ENCODE data around the gene MLXIPL. TPM values are rescaled to one million over a fixed set of nuclear protein-coding genes. Genes with fewer than 3 reads are reported as not detected.

The MLXIPL gene
- total RNA-seq, 3 donors from 2014 or later, result 10.4 to 109 (median 21.3) TPM

DNA sequence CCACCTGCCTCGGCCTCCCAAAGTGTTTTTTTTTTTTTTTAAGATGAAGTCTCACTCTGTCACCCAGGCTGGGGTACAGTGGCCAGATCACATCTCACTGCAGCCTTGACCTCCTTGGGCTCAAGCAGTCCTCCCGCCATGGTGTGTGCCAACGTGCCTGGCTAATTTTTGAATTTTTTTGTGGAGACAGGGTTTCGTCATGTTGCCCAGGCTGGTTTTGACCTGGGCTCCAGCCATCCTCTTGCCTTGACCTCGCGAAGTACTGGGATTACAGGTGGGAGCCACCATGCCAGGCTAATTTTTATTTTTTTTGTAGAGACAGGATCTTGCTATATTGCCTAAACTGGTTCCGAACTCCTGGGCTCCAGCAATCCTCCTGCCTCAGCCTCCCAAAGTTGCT lies 9.0 kb upstream of the MLXIPL start:
- Histone ChIP-seq H3K9me3 (no peaks in the 10 kb centered on the region), H3K27me3 (peaks cover 0 to 42% of the 10 kb centered on the region in 2 donors), H3K27ac (no peak overlapping the region), H3K4me1 (no peaks in the 10 kb centered on the region), H3K4me3 (no peak overlapping the region), H3K36me3 (no peaks in the 10 kb centered on the region)
- intact Hi-C loops (cut with DNase I; ENCODE audit: low total_unique reads), result no loop called here
- no peak for TF ChIP-seq POLR2A (IDR thresholded peaks at IDR 0.05)
- TF ChIP-seq, protein P1, sequence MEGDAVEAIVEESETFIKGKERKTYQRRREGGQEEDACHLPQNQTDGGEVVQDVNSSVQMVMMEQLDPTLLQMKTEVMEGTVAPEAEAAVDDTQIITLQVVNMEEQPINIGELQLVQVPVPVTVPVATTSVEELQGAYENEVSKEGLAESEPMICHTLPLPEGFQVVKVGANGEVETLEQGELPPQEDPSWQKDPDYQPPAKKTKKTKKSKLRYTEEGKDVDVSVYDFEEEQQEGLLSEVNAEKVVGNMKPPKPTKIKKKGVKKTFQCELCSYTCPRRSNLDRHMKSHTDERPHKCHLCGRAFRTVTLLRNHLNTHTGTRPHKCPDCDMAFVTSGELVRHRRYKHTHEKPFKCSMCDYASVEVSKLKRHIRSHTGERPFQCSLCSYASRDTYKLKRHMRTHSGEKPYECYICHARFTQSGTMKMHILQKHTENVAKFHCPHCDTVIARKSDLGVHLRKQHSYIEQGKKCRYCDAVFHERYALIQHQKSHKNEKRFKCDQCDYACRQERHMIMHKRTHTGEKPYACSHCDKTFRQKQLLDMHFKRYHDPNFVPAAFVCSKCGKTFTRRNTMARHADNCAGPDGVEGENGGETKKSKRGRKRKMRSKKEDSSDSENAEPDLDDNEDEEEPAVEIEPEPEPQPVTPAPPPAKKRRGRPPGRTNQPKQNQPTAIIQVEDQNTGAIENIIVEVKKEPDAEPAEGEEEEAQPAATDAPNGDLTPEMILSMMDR (IDR thresholded peaks at IDR 0.05), result no peak
- TF ChIP-seq POLR2AphosphoS5 (IDR thresholded peaks at IDR 0.05), result no peak
- DNase-seq (ENCODE audit: low spot score in 2 of 2), result no peak

DNA sequence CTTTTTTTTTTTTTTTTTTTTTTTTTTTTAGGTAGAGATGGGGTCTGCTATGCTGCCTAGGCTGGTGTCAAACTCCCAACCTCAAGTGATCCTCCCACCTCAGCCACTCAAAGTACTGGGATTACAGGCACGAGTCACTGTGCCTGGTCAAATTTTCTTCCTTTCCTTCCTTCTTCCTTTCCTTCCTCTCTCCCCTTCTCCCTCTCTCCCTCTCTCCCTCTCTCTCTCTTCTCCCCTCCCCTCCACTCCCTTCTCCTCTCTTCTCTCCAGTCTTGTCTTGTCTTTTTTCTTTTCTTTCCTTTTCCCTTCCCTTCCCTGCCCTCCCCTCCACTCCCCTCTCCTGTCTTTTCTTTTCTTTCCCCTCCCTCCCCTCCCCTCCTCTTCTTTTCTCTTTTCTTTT lies 7.2 kb upstream of the MLXIPL start:
- H3K27ac ChIP-seq, result no peak overlapping the region
- H3K36me3 ChIP-seq, result no peaks in the 10 kb centered on the region
- H3K4me3 ChIP-seq, result no peak overlapping the region
- no peaks in the 10 kb centered on the region for H3K9me3 ChIP-seq
- DNase-seq (ENCODE audit: low spot score in 2 of 2), result no peak
- H3K27me3 ChIP-seq, result peaks cover 3 to 45% of the 10 kb centered on the region in 2 donors
- H3K4me1 ChIP-seq, result no peaks in the 10 kb centered on the region
- TF ChIP-seq POLR2A (IDR thresholded peaks at IDR 0.05) (no peak), POLR2AphosphoS5 (IDR thresholded peaks at IDR 0.05) (no peak)
- TF ChIP-seq, protein P1 (IDR thresholded peaks at IDR 0.05), result no peak
- intact Hi-C loops (cut with DNase I; ENCODE audit: low total_unique reads), result no loop called here

DNA sequence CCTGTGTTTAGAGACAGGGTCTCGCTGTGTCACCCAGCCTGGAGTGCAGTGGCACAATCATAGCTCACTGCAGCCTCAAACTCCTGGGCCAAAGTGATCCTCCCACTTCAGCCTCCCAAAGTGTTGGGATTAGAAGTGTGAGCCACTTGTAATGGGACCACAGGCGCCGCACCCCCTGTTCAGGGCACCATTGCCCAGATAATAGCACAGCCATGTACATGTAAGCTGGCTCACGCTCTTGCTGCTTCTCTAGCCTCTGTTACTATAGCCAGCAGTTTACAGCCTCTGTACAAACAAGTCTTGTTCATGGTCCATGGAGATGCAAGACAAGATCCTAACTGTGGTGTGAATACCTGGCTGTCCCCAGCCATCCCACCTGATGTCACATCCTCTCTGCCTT lies 4.2 kb upstream of the MLXIPL start:
- TF ChIP-seq POLR2AphosphoS5 (IDR thresholded peaks at IDR 0.05) (no peak), POLR2A (IDR thresholded peaks at IDR 0.05) (no peak)
- TF ChIP-seq, protein P1 (IDR thresholded peaks at IDR 0.05), result no peak
- Histone ChIP-seq H3K9me3 (no peaks in the 10 kb centered on the region), H3K36me3 (no peaks in the 10 kb centered on the region), H3K27me3 (peaks cover 11 to 45% of the 10 kb centered on the region in 2 donors), H3K27ac (no peak overlapping the region), H3K4me3 (no peak overlapping the region), H3K4me1 (peaks cover 4 to 5% of the 10 kb centered on the region in 2 donors)
- intact Hi-C loops (cut with DNase I; ENCODE audit: low total_unique reads), result loop anchor here (10.0 kb wide), 1 partner anchor 226 kb away; no protein-coding TSS in a partner anchor
- no peak for DNase-seq (ENCODE audit: low spot score in 2 of 2)

DNA sequence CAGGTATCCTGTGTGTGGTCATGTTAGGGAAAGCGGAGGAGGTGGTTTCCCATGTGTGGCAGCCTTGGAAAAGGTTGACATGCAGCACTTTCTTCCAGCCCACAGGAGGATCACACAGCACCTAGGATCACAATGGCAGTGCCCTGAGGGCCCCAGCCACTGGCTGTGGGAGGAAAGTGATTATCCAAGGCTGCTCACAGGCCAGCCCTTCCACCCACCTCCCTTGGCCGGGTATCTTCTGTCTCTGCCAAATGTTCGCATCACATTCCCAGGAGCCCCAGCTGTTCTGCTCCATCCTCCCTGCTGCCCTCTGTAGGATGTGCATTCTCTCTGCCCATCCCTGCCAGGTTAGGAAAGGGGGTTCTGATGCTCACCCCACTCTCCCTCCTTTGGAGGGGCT lies 2.5 kb upstream of the MLXIPL start:
- Histone ChIP-seq H3K4me1 (peaks cover 4 to 16% of the 10 kb centered on the region in 2 donors), H3K36me3 (no peaks in the 10 kb centered on the region), H3K4me3 (no peak overlapping the region), H3K9me3 (no peaks in the 10 kb centered on the region), H3K27ac (no peak overlapping the region), H3K27me3 (peaks cover 11 to 49% of the 10 kb centered on the region in 2 donors)
- DNase-seq (ENCODE audit: low spot score in 2 of 2), result peak in 1 of 2 donors; percentile 23
- no peak for TF ChIP-seq POLR2A (IDR thresholded peaks at IDR 0.05)
- no peak for TF ChIP-seq POLR2AphosphoS5 (IDR thresholded peaks at IDR 0.05)
- TF ChIP-seq, protein P1 (IDR thresholded peaks at IDR 0.05), result no peak
- intact Hi-C loops (cut with DNase I; ENCODE audit: low total_unique reads), result loop anchor here (10.0 kb wide), 1 partner anchor 228 kb away; no protein-coding TSS in a partner anchor

DNA sequence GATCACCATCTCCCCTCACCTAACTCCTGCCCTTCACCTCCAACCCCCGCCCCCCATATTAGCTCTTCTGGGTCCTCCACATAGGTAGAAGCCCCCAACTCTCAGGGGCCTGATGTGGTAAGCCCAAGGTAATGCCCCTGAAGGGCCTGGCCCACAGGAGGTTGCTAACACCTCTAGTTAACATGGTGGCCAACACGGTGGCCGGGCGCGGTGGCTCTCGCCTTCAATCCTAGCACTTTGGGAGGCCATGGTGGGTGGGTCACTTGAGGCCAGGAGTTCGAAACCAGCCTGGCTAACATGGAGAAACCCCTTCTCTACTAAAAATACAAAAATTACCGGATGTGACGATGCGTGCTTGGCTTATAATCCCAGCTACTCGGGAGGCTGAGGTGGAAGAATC lies 954 bp upstream of the MLXIPL start:
- intact Hi-C loops (cut with DNase I; ENCODE audit: low total_unique reads), result loop anchor here (10.0 kb wide), 1 partner anchor 230 kb away; no protein-coding TSS in a partner anchor
- Histone ChIP-seq H3K36me3 (no peaks in the 10 kb centered on the region), H3K4me1 (peaks cover 4 to 16% of the 10 kb centered on the region in 2 donors), H3K9me3 (no peaks in the 10 kb centered on the region), H3K27me3 (peaks cover 11 to 46% of the 10 kb centered on the region in 2 donors), H3K4me3 (no peak overlapping the region), H3K27ac (no peak overlapping the region)
- no peak for DNase-seq (ENCODE audit: low spot score in 2 of 2)
- TF ChIP-seq, protein P1 (IDR thresholded peaks at IDR 0.05), result no peak
- TF ChIP-seq POLR2AphosphoS5 (IDR thresholded peaks at IDR 0.05), result no peak

Data from breast epithelium (tissue), 4 donors.